OCI-LY7 (cell line): ENCODE results near the gene RPS6KA6. TPM values are rescaled to one million over a fixed set of nuclear protein-coding genes. Genes with fewer than 3 reads are reported as not detected.

ENCODE experiments used
- BruUV-seq: library from RNA; stranded (reverse); fragments of 400-500 nt; replicated peaks from 2 replicates; lab custom pipeline; 2021; lab: Mats Ljungman, UMichigan
- CTCF ChIA-PET: fragments of 300-600 bp; sonication (Branson Sonifier 250); formaldehyde crosslinking; loops from one replicate; lab custom pipeline; 2022; ENCODE audit warnings: antibody characterized with exemption; ENCODE audit not compliant: unreplicated experiment; lab: Charles Lee
- POLR2A ChIA-PET: fragments of 300-600 bp; sonication (Branson Sonifier 250); formaldehyde crosslinking; loops from one replicate; lab custom pipeline; 2022; ENCODE audit warnings: antibody characterized with exemption; lab: Charles Lee
- DNase-seq: peaks from one replicate; pipeline ENCODE4 v3.0.0-alpha.2; 2015; ENCODE audit warnings: low spot score
- H2AFZ ChIP-seq: fragments of 200-600 bp; sonication (generic), shearing (Covaris generic); 2 replicates; pipeline ENCODE4 v1.6.1; 2014; ENCODE audit warnings: mild to moderate bottlenecking, antibody characterized with exemption, low read length, moderate library complexity
- H3K27ac ChIP-seq: fragments of 200-600 bp; sonication (generic); 2 replicates; pipeline ENCODE4 v1.5.1; 2014; ENCODE audit warnings: mixed run types, low read depth, mild to moderate bottlenecking, moderate library complexity, low read length, inconsistent platforms; ENCODE audit not compliant: poor library complexity, severe bottlenecking
- H3K36me3 ChIP-seq: fragments of 200-600 bp; sonication (generic); 2 replicates; pipeline ENCODE4 v1.6.1; 2014; ENCODE audit warnings: mild to moderate bottlenecking, antibody characterized with exemption, low read length, moderate library complexity, mixed read lengths; ENCODE audit not compliant: insufficient read depth
- H3K4me1 ChIP-seq: fragments of 200-600 bp; sonication (generic); 2 replicates; pipeline ENCODE4 v1.5.1; 2014; ENCODE audit warnings: mild to moderate bottlenecking, low read length; ENCODE audit not compliant: insufficient read depth, poor library complexity, severe bottlenecking
- H3K4me2 ChIP-seq: fragments of 200-600 bp; sonication (generic); 2 replicates; pipeline ENCODE4 v1.6.1; 2014; ENCODE audit warnings: mild to moderate bottlenecking, low read length
- H3K4me3 ChIP-seq: fragments of 200-600 bp; sonication (generic); 2 replicates; pipeline ENCODE4 v1.5.1; 2014; ENCODE audit warnings: mild to moderate bottlenecking, low read depth, low read length; ENCODE audit not compliant: poor library complexity, severe bottlenecking
- H3K79me2 ChIP-seq: fragments of 200-600 bp; sonication (generic); 2 replicates; pipeline ENCODE4 v1.6.1; 2016; ENCODE audit warnings: low read depth, mild to moderate bottlenecking, low read length, moderate library complexity, mixed read lengths; ENCODE audit not compliant: insufficient read depth
- H3K9me2 ChIP-seq: fragments of 200-600 bp; sonication (generic); 2 replicates; pipeline ENCODE4 v1.6.1; 2016; ENCODE audit warnings: mild to moderate bottlenecking, low read length, mixed read lengths; ENCODE audit not compliant: insufficient read depth
- H3K9me3 ChIP-seq: fragments of 200-600 bp; sonication (generic); 2 replicates; pipeline ENCODE4 v1.6.1; 2014; ENCODE audit warnings: mild to moderate bottlenecking, mixed run types, low read length, mixed read lengths
- H4K20me1 ChIP-seq: fragments of 200-600 bp; sonication (generic); 2 replicates; pipeline ENCODE4 v1.6.1; 2014; ENCODE audit warnings: mild to moderate bottlenecking, antibody characterized with exemption, low read length, moderate library complexity, mixed read lengths; ENCODE audit not compliant: insufficient read depth
- EZH2phosphoT487 ChIP-seq: fragments of 200-600 bp; sonication (generic); IDR thresholded peaks from 2 replicates; pipeline ENCODE4 v1.6.1; 2018; ENCODE audit warnings: low read depth, borderline replicate concordance, mild to moderate bottlenecking, mixed run types, antibody characterized with exemption, low read length, moderate library complexity, mixed read lengths
- intact Hi-C: fragments of 100-400 bp; cut with micrococcal nuclease; formaldehyde crosslinking; loops from one replicate; pipeline ENCODE4 v1.10.0; 2022; ENCODE audit not compliant: unreplicated experiment
- total RNA-seq, 2 experiments: library from RNA; depleted of rRNA in 1 of 2; stranded (reverse); fragments of >200 nt in 1 of 2; shearing (Covaris generic) in 1 of 2; gene quantifications; 2 replicates each; pipeline ENCODE4 v1.2.3, GENCODE V29; 2014 to 2022
- TF ChIP-seq, protein P1 (sequence below): fragments of 200-600 bp; sonication (generic); conservative IDR thresholded peaks from 2 replicates; pipeline ENCODE4 v1.5.1; 2014; ENCODE audit warnings: mild to moderate bottlenecking, antibody characterized with exemption, low read length, moderate library complexity, mixed read lengths

The RPS6KA6 gene
- total RNA-seq, 2 experiments from 2014 or later = not detected

DNA sequence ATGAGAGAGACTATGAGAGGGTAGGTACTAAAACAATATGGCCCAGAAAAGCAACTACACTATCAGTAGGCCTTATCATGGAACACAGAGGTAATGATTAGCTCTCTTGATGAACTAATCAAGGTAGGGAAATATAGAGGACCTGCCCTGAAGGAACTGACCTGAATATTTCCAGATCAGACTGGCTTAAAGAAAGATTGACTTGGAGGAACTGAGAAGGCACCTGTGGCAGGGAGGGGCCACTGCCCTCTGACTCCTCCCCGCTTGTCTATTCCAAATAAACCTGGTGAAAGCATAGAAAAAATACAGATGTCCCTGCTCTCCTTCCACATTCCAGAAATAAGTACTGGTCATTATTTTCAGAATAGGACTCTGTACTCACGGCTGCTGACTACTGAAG is 5.5 kb downstream of the RPS6KA6 start:
- no TSS peak for BruUV-seq
- Histone ChIP-seq H3K9me2 (no peaks in the 10 kb centered on the region), H3K79me2 (no peaks in the 10 kb centered on the region), H3K4me2 (no peak overlapping the region), H3K4me3 (no peak overlapping the region), H3K36me3 (no peaks in the 10 kb centered on the region), H3K9me3 (no peaks in the 10 kb centered on the region), H2AFZ (no peak overlapping the region), H3K27ac (no peak overlapping the region), H4K20me1 (no peaks in the 10 kb centered on the region), H3K4me1 (no peaks in the 10 kb centered on the region)
- CTCF ChIA-PET = no interaction called here
- POLR2A ChIA-PET = interaction anchor here (0.7 kb wide), 1 partner anchor 120 kb away, joined by 4 read pairs; no protein-coding TSS in a partner anchor
- TF ChIP-seq EZH2phosphoT487 = no peak
- DNase-seq = no peak
- intact Hi-C loops = no loop called here

DNA sequence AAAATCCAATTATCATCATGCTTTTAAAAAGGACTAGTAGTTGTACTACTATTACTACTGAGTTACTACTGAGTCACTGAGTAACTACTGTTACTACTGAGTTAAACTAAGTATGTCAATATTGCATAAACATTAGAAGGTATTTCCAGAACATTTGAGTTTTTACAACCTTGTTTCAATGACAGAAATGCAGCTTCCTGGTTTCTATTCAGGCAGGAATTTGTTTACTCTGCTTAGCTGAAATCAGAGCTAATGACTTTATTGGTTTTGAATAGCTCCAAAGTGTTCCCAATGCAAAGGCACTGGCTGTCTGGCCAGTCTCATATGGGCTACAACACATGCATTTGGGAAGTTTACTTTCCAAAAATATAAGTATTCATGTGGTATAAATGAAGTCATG is 12.0 kb downstream of the RPS6KA6 start:
- Histone ChIP-seq H3K79me2 (no peaks in the 10 kb centered on the region), H3K4me2 (no peak overlapping the region), H3K36me3 (no peaks in the 10 kb centered on the region), H3K9me2 (no peaks in the 10 kb centered on the region), H3K4me3 (no peak overlapping the region), H3K9me3 (no peaks in the 10 kb centered on the region), H3K4me1 (no peaks in the 10 kb centered on the region), H4K20me1 (no peaks in the 10 kb centered on the region), H2AFZ (no peak overlapping the region), H3K27ac (no peak overlapping the region)
- TF ChIP-seq EZH2phosphoT487 = no peak
- TF ChIP-seq, protein P1, sequence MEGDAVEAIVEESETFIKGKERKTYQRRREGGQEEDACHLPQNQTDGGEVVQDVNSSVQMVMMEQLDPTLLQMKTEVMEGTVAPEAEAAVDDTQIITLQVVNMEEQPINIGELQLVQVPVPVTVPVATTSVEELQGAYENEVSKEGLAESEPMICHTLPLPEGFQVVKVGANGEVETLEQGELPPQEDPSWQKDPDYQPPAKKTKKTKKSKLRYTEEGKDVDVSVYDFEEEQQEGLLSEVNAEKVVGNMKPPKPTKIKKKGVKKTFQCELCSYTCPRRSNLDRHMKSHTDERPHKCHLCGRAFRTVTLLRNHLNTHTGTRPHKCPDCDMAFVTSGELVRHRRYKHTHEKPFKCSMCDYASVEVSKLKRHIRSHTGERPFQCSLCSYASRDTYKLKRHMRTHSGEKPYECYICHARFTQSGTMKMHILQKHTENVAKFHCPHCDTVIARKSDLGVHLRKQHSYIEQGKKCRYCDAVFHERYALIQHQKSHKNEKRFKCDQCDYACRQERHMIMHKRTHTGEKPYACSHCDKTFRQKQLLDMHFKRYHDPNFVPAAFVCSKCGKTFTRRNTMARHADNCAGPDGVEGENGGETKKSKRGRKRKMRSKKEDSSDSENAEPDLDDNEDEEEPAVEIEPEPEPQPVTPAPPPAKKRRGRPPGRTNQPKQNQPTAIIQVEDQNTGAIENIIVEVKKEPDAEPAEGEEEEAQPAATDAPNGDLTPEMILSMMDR = no peak
- intact Hi-C loops = no loop called here
- CTCF ChIA-PET = no interaction called here
- DNase-seq = no peak
- no TSS peak for BruUV-seq
- POLR2A ChIA-PET = no interaction called here

DNA sequence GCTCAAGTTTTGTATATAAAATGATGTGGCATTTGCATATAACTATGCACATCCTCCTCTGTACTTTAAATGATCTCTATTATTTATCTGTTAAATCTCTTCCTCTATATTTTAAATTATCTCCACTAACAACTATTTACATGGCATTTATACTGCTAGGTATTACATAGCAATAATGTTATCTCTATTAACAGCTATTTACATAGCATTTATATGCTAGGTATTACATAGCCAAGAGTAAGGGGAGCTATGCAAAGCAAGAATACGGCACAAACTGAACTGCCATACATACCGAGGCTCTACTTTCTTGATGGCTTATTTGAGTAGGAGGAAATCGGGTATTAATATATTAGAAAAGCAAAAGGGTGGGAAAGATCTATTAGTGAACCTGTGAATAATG is 12.7 kb downstream of the RPS6KA6 start:
- CTCF ChIA-PET = no interaction called here
- Histone ChIP-seq H3K4me3 (no peak overlapping the region), H4K20me1 (no peaks in the 10 kb centered on the region), H3K9me3 (no peaks in the 10 kb centered on the region), H3K36me3 (no peaks in the 10 kb centered on the region), H3K9me2 (no peaks in the 10 kb centered on the region), H3K79me2 (no peaks in the 10 kb centered on the region), H3K4me2 (no peak overlapping the region), H3K27ac (no peak overlapping the region), H2AFZ (no peak overlapping the region), H3K4me1 (no peaks in the 10 kb centered on the region)
- DNase-seq = no peak
- intact Hi-C loops = no loop called here
- no TSS peak for BruUV-seq
- POLR2A ChIA-PET = no interaction called here
- TF ChIP-seq, protein P1 = no peak
- TF ChIP-seq EZH2phosphoT487 = no peak
